ENCODE measurements around the gene ANO2. TPM values are rescaled to one million over a fixed set of nuclear protein-coding genes. Genes with fewer than 3 reads are reported as not detected.

The ANO2 gene
- total RNA-seq, 1 donor from 2014 or later: 2.6 TPM

- H3K27ac Mint-ChIP-seq: no peak overlapping the region
- H3K27me3 Mint-ChIP-seq: peaks cover 19% of the 10 kb centered on the region
- no peak for DNase-seq (ENCODE audit: extremely low spot score, unreplicated experiment)
- H3K36me3 Mint-ChIP-seq: peaks cover 3% of the 10 kb centered on the region
- H3K9me3 Mint-ChIP-seq: no peaks in the 10 kb centered on the region
- H3K4me1 Mint-ChIP-seq (ENCODE audit: unreplicated experiment): peaks cover 4% of the 10 kb centered on the region
- TF ChIP-seq CTCF (conservative IDR thresholded peaks at IDR 0.05): no peak
- H3K4me3 Mint-ChIP-seq: no peak overlapping the region
Measured at GRCh38 chr12:5864972-5865371, 80.1 kb downstream of the ANO2 start.

DNA sequence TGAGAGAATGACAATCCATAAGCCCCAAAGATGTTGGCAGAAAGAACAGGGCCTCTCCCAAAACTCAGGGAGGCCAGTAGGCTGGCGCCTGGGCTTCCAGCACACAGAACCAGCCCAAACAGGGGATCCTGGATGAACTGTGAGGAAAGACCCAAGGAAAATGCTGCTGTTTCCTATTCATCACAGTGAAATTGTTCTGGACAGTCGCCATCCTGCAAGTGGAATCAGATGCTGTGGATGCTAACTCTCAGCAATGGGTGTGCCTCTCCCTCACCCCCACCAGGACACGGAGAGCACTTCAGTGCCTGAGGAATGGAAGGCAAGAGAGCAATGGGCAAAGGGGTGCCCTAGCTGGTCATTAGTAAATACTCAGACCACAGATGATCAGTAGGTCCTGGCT, 80.8 kb downstream of the ANO2 start:
- peaks cover 16% of the 10 kb centered on the region for H3K27me3 Mint-ChIP-seq
- H3K36me3 Mint-ChIP-seq: peaks cover 4% of the 10 kb centered on the region
- H3K4me3 Mint-ChIP-seq: no peak overlapping the region
- DNase-seq (ENCODE audit: extremely low spot score, unreplicated experiment): no peak
- H3K4me1 Mint-ChIP-seq (ENCODE audit: unreplicated experiment): peaks cover 4% of the 10 kb centered on the region
- TF ChIP-seq CTCF (conservative IDR thresholded peaks at IDR 0.05): no peak
- H3K9me3 Mint-ChIP-seq: no peaks in the 10 kb centered on the region
- no peak overlapping the region for H3K27ac Mint-ChIP-seq

DNA sequence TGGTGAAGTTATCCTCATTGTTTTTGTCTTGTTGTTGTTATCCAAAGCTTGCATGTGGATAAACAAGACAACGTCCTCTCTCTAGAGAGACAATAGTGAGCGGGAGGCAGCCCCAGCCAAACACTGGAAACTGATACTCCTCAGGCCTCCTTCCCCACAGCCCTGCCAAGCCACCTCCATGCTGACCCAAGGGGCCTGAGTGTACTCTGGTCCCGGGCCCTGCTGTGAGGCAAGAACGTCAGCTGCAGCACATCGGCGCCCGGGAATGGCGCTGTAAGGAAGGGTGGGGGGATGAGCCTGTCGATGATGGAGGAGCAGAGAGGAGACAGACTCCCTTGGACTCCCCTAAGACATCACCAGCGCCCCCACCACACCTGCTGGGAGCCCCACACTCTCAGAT, 83.6 kb downstream of the ANO2 start:
- no peak overlapping the region for H3K4me3 Mint-ChIP-seq
- peaks cover 3% of the 10 kb centered on the region for H3K4me1 Mint-ChIP-seq (ENCODE audit: unreplicated experiment)
- H3K36me3 Mint-ChIP-seq: peaks cover 4% of the 10 kb centered on the region
- no peak overlapping the region for H3K27ac Mint-ChIP-seq
- peaks cover 34% of the 10 kb centered on the region for H3K27me3 Mint-ChIP-seq
- TF ChIP-seq CTCF (conservative IDR thresholded peaks at IDR 0.05): no peak
- no peak for DNase-seq (ENCODE audit: extremely low spot score, unreplicated experiment)
- no peaks in the 10 kb centered on the region for H3K9me3 Mint-ChIP-seq

- peaks cover 64% of the 10 kb centered on the region for H3K27me3 Mint-ChIP-seq
- H3K36me3 Mint-ChIP-seq: peaks cover 15% of the 10 kb centered on the region
- H3K9me3 Mint-ChIP-seq: peaks cover 3% of the 10 kb centered on the region
- DNase-seq (ENCODE audit: extremely low spot score, unreplicated experiment): no peak
- H3K4me3 Mint-ChIP-seq: no peak overlapping the region
- H3K4me1 Mint-ChIP-seq (ENCODE audit: unreplicated experiment): peaks cover 10% of the 10 kb centered on the region
- TF ChIP-seq CTCF (conservative IDR thresholded peaks at IDR 0.05): no peak
- no peak overlapping the region for H3K27ac Mint-ChIP-seq
Measured at GRCh38 chr12:5856692-5857091, 88.4 kb downstream of the ANO2 start.

DNA sequence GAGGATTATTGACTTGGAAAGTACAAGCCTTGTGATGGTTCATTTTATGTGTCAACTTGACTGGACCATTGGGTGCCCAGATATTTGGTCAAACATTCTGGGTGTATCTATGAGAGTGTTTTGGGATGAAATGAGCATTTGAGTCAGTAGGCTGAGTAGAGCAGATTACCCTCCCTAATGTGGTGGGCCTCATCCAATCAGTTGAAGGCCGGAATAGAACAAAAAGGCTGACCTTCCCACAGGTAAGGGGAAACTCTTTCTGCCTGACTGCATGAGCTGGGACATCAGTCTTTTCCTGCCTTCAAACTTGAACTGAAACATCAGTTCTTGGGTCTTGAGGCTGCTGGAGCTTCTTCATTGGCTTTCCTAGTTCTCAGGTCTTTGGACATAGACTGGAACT, 98.1 kb downstream of the ANO2 start:
- no peak overlapping the region for H3K4me3 Mint-ChIP-seq
- no peaks in the 10 kb centered on the region for H3K4me1 Mint-ChIP-seq (ENCODE audit: unreplicated experiment)
- no peak overlapping the region for H3K27ac Mint-ChIP-seq
- DNase-seq (ENCODE audit: extremely low spot score, unreplicated experiment): no peak
- peaks cover 13% of the 10 kb centered on the region for H3K36me3 Mint-ChIP-seq
- peaks cover 13% of the 10 kb centered on the region for H3K9me3 Mint-ChIP-seq
- H3K27me3 Mint-ChIP-seq: peaks cover 48% of the 10 kb centered on the region
- TF ChIP-seq CTCF (conservative IDR thresholded peaks at IDR 0.05): no peak

DNA sequence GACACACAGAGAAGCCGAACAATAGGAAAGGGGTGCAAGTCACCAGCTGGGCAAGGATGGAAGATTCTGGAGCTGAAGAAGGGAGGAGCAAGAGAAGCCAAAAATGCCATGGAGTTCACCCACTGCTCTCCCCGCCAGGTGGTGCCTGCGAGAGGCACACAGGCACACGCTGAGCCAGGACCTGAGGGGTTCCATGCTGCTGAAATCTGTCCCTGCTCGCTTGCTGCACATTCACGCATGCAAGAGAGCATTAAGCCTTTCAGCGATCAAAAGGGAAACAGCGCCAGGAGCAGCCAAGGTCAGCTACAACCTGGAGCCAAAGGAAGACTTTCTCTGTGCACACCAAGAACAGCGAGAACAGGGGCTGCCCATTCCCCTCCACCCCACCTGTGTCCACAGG, 104.1 kb downstream of the ANO2 start:
- Mint-ChIP-seq H3K36me3 (peaks cover 5% of the 10 kb centered on the region), H3K4me3 (no peak overlapping the region), H3K4me1 (ENCODE audit: unreplicated experiment) (no peaks in the 10 kb centered on the region), H3K27ac (no peak overlapping the region), H3K27me3 (peaks cover 29% of the 10 kb centered on the region), H3K9me3 (peaks cover 9% of the 10 kb centered on the region)
- DNase-seq (ENCODE audit: extremely low spot score, unreplicated experiment): no peak
- TF ChIP-seq CTCF (conservative IDR thresholded peaks at IDR 0.05): no peak

Measured in type B pancreatic cell (in vitro differentiated cells).